CD4-positive, alpha-beta T cell treated with Interferon alpha-2 for 1 hour (primary cell): ENCODE measurements around the gene PHF2.
"Not testable (repeated sequence)": the region's sequence is repeated elsewhere in the genome, so short reads cannot be mapped to it uniquely, and the experiment has no call there.

ENCODE experiments used
- DNase-seq, 2 donors: peaks; one replicate each; pipeline ENCODE4 v3.0.0-alpha.2; 2020 to 2022

Gene PHF2

GRCh38 chr9:93669116-93669957 is 93.0 kb downstream of the PHF2 start:
- DNase-seq: peak in 1 of 2 donors; percentile 1

- no peak for DNase-seq
These were observed 93.5 kb downstream of the PHF2 start for GRCh38 chr9:93669958-93670207.

GRCh38 chr9:93670208-93671019 is 94.0 kb downstream of the PHF2 start:
- peak in 1 of 2 donors; percentile 1 for DNase-seq

GRCh38 chr9:93671020-93671338 is 94.6 kb downstream of the PHF2 start:
- no peak for DNase-seq

GRCh38 chr9:93672330-93673020 is 96.1 kb downstream of the PHF2 start:
- DNase-seq: not testable (repeated sequence)

GRCh38 chr9:93673021-93673838 is 96.8 kb downstream of the PHF2 start:
- DNase-seq: peak in 1 of 2 donors; percentile 1

GRCh38 chr9:93673839-93674334 is 97.5 kb downstream of the PHF2 start:
- no peak for DNase-seq

- no peak for DNase-seq
These were observed 98.4 kb downstream of the PHF2 start for GRCh38 chr9:93674580-93675335.

- no peak for DNase-seq
These were observed 99.2 kb downstream of the PHF2 start for GRCh38 chr9:93675336-93676150.

GRCh38 chr9:93676310-93677047 is 100.1 kb downstream of the PHF2 start:
- DNase-seq: no peak

GRCh38 chr9:93677048-93677571 is 100.7 kb downstream of the PHF2 start:
- no peak for DNase-seq

GRCh38 chr9:93677641-93678136 is 101.3 kb downstream of the PHF2 start:
- DNase-seq: no peak

- no peak for DNase-seq
These were observed 102.0 kb downstream of the PHF2 start for GRCh38 chr9:93678199-93679019.

GRCh38 chr9:93679536-93680442 is 103.4 kb downstream of the PHF2 start:
- no peak for DNase-seq

GRCh38 chr9:93680443-93681268 is 104.3 kb downstream of the PHF2 start:
- no peak for DNase-seq

- DNase-seq: no peak
These were observed 105.1 kb downstream of the PHF2 start for GRCh38 chr9:93681269-93682154.
